GM19452 (cell line): ENCODE results near the gene ACOT12.
"Not testable (repeated sequence)": the region's sequence is repeated elsewhere in the genome, so short reads cannot be mapped to it uniquely, and the experiment has no call there.

ENCODE experiments used
- ATAC-seq: cut with Tn5 transposase; IDR thresholded peaks from one replicate; pipeline ENCODE4 v1.9.1; 2021; ENCODE audit not compliant: unreplicated experiment

The ACOT12 gene

DNA sequence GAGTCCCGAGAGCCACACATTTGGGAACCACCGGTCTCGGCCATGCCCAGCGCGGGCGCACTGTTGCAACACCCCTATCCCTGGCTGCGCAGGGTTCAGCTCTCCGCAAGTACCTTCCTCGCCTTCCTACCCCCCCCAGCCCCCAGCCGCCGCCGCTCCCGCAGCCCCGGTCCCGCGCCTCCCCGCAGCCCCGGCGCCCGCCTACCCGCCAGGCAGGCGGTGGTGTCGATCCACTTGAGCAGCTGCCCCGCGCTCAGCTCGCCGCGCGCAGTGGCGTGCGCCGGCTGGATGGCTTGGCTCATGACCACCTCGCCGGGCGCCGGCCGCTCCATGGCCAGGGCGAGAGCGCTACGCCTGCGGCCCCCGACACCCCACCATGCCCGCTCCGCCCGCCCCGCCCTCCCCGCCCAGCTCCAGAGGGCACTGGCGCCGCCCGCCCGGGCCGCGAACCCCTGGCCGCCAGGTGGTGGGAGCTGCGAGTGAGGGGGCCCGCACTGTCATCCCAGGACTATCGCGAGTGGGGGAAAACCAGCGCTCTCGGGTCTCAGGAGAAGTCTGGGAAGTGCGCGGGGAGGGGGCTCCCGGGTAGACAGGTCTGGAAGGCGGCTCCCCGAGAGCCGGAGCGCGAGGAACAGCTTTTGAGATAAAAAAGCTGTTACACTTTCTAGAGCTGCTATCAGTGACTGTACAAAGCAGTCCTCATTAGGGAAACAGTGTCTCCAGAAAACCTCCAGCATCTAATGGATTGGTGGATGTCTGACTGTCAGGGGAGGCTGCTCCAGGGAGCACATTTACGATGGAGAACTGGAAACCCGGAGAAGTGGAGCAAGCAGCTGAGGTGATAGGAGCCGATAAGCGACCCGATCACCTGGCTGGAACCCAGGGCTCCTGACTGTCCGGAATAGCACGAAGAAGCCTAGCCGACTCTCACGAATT, at the start of gene ACOT12:
Gene ACOT12, minus strand, starts transcription at position 352 of the 936 bp plus-strand sequence. Its CDS starts 20 bp downstream, at position 332.
- no peak for ATAC-seq

DNA sequence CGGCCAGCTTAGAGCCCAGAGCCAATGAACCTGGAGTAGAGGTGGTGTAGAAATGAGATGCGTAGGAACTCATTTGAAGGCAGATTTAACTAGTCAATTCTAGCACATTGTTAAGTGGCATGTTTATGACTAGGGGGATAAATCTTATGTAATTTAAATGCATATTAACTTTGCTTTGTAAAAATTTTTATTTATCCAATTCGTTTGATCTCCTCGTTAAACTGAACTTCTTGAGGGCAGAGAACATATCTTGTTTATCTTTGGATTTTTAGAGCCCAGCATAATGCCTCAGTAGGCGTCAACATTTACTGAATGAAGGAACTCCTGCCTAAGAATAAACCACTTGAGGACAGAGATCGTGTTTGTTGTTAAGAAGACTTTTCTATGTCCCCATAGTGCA, 41.1 kb upstream of the ACOT12 start:
- ATAC-seq = no peak

GRCh38 chr5:81429985-81430384, 36.1 kb upstream of the ACOT12 start:
- no peak for ATAC-seq

DNA sequence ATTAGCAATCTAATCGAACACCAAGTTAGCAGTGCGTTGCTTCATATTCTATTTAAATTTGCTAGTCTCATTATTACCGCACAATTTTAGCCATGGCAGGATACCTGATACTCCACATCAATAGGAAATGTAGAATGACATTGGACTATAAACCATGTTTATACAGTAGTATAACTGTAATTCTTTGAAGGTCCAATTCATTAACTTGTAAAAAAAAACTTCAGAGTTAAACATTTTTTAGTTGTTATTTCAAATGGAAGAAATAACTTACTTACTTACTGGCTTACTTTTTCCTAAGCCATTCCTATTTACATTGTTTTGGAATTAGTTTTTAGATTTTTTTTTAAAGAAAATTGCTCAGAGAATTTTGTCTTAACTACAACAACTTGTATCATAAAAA, 35.4 kb upstream of the ACOT12 start:
- no peak for ATAC-seq

- no peak for ATAC-seq
Measured at GRCh38 chr5:81428861-81429260, 34.9 kb upstream of the ACOT12 start.

GRCh38 chr5:81428446-81428845, 34.5 kb upstream of the ACOT12 start:
- no peak for ATAC-seq

DNA sequence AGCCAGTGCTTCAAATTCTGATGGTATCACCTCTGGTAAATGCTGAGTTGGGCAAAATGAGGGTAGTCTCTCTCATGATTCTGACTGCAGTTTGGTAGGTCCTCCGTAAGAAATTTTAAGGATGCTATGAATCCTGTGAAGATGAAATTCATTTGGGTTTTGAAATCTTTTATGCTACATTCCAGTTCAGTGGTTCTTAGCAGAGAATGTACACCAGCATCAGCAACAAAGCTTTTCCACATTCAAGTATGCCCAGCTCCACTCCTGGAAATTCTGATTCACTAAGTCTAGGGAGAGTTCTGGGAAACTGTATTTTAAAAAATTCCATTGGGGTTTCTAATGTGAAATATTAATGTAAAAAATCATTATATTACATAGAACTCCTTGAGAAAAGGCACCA, 33.6 kb upstream of the ACOT12 start:
- ATAC-seq = no peak

DNA sequence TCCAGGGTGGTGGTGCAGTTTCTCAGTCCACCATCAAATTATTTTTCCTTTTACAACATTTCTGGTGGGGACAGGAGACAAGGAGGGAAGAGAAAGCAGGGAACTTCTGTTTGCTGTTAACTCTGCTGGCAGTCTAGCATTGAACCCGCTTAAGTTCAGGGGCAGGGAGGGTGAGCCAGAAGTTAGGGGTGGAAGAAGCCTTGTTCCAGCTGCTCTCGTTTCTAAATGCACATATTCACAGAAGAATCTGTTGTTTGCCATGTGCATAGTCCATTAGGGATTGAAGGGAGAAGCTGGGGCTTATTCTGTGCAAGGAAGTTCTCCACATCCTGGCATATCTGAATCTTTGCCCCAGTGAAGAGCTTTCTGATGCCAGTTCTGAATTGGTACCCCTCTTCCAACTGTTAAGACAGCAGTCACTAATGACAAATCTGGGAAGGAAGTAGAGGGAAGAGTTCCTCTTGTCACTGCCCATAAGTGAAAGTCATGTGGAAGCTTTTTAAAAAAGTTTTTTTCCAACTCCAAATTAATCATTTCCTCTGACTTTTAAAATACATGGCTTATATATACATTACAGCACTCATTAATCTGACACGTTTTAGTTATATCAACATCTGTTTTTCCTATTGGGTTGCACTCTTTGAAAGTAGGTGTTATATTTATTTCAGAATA, 32.6 kb upstream of the ACOT12 start:
- no peak for ATAC-seq

GRCh38 chr5:81425569-81425968, 31.6 kb upstream of the ACOT12 start:
- no peak for ATAC-seq

DNA sequence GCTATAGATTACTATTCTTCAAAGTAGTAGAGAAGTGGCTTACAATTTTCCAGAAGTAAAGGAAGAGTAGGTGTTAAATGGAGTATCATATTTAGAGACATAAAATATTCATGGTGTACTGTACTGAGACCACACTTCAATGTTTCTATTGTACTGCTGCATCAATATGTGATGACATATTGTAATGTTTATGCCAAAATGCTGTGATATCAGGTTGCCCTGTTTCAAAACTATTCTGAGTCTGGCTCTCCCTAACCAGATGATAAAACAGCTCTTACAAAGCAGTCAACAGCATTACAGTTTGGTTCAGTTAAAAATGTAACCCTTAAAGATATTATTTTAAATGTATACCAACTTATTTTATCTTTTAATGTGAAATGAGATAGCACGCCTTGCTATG, 30.8 kb upstream of the ACOT12 start:
- no peak for ATAC-seq

- no peak for ATAC-seq
Measured at GRCh38 chr5:81422671-81423070, 28.7 kb upstream of the ACOT12 start.

GRCh38 chr5:81420039-81420667, 26.2 kb upstream of the ACOT12 start:
- ATAC-seq = no peak

DNA sequence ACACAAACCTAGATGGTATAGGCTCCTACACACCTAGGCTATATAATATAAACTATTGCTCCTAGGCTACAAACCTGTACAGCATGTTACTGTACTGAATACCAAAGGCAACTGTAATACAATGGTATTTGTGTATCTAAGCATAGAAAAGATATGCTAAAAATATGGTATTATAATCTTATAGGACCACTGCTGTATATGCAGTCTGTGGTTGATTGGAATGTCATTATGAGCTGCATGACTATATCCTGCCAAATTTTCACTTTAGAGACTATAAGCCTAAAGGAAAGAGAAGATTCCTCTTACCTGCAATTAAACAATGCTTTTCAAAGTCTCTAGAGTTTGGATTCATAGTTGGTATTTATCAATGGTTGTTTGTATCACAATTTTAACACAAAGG, 24.7 kb upstream of the ACOT12 start:
- ATAC-seq = no peak

DNA sequence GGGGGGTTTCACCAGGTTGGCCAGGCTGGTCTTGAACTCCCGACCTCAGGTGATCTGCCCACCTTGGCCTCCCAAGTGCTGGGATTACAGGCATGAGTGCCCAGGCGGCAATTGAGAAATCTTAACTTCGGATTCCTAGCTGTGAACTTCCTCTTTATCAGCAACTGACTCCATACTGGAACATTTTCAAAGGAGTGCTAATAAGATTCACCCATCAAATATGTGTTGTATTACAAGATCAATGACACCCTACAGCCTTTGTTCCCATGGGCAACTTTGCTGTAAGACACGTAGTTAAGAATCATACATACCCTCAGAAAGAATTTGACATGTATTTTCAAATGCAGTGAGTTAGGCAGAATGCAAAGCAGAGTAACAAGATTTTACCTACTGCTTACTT, 23.1 kb upstream of the ACOT12 start:
- no peak for ATAC-seq

DNA sequence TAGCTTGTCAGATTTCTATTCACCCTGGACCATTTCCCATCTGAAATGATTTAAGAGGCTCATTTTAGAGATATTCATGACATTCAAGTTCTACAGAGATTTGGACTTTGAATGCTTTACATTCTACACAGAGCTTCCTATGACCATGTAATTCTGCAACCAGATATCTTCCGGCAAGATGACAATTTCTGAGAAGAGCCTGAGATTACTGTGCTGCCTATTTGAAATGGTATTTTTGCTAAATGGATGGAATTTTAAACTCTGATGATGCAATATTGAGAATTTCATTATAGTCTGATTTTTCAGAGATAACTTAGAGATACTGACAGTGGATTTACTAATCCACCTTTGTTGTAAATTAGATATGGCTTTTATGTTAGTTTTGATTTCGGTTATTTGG, 16.0 kb upstream of the ACOT12 start:
- ATAC-seq = no peak

DNA sequence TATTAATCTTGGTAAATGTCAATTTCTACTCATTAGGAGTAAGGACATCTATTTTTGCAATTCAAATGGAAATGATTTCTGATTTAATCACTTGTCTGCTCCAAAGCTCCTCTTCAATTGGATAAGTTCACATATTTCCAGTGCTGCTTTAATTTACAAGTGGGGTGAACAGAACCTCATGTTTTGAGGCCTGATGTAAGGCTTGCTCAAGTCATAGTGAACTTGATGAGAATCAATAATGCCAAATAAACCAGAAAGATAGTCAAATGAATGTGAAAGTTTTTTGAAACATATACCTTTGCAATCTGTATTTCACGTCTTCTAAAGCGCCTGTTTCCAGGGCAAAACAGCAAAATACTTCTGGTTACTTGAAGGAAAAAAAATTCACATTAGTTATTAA, 15.4 kb upstream of the ACOT12 start:
- ATAC-seq = no peak

DNA sequence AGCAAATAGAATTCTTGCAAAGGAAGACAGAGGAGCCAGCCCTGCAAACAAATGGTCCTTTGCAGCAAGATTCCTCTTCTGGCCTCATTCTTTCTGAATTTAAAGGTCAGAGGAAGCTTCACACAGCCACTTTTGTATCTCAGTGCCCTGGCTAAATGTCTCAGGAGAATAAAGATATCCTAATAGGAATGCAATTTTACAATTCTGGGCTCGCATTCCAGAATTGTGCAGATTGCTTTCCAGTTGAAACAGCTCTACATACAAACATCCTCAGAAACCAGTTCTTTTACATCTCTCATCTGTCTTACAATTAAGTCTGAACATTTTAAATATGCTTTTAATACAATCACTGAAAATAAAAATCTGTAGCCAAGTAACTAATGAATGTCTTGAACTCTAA, 14.6 kb upstream of the ACOT12 start:
- no peak for ATAC-seq

DNA sequence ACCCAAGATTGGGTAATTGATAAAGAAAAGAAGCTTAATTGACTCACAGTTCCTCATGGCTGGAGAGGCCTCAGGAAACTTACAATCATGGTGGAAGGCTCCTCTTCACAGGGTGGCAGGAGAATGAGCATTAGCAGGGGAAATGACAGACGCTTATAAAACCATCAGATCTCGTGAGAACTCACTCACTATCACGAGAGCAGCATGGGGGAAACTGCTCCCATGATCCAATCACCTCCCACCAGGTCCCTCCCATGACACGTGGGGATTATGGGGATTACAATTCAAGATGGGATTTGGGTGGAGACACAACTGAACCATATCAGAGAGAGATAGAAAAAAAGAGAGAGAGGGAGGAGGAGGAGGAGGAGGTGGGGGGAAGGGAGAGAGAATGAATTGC, 13.9 kb upstream of the ACOT12 start:
- not testable (repeated sequence) for ATAC-seq

DNA sequence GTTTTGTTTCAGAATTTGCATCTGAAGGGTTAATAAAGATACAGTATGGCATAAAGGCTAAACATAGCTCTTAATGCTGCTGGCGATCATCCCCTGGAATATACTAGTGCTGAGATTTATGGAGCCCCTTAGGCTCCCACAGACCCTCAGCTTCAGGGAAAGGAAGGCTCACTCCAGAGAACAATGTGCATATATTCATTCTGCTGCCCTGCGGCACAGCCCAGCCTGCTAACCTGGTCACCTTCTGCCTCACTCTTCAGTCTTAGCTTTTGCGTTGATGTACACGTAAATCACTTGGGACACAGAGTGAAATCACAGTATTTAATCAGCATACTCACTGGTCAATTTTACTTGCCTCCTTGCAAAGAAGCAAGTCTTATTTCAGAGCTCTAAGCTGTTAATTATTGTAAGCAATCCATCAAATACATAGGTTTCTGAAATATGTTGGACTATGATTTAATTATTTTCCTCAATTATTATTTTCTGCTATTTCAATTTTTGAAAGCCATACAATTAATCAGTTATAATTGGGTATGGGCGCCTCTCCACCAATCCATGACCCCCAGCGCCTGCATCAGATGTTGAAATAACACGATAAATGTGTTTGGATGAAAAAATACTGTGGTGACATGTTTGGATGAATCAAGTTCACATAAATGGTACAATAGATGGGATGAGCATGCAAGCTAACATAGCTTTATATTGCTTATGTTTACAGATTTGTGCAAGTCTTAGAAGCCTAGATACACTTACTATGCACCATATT, 11.4 kb upstream of the ACOT12 start:
- no peak for ATAC-seq

DNA sequence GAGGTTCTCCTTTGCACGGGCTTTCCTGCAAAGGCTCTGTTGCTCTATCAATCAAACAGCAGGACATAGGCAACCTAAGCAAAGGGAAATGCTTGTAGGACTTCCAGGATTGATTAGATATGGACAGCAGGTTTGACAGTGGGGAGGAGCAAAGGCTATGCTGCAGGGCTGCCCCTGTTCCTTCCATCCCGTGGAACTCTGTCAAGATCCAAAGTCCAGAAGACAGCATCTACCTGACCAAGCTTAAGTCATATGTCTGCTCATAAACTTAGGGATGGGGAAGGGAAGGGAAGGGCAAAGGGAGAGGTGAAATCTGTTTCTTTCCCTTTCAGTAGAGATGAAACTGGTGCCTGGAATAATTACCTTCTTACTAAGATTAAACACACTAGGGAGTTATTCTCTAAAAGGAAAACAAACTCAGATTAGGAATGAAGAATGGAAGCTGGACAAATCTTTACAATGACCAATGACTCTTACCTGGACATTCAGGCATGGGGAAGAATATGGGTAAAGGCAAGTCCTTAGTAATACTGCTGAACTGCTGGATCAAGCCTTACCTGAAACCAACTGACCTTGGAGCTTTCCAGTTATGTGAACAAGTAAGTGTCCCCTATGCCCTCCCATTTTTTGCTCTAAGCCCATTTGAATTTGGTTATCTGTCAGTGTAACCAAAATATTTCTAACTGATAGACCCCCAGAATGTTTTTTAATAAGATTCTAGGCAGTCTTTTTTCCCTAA, 8.4 kb upstream of the ACOT12 start:
- ATAC-seq = no peak
